Activated T-helper 9 cell treated with anti-CD3 and anti-CD28 coated beads, Interleukin-2, amount 50 U/mL, for 16 hours (primary cell): ENCODE results near the gene TRIM40.
"Not testable (repeated sequence)": the region's sequence is repeated elsewhere in the genome, so short reads cannot be mapped to it uniquely, and the experiment has no call there.

ENCODE experiments used
- DNase-seq: peaks from one replicate; pipeline ENCODE4 v3.0.0-alpha.2; 2020; ENCODE audit warnings: low read depth

TRIM40 gene

GRCh38 chr6:30163090-30163917 is 27.4 kb downstream of the TRIM40 start, which contains the start of gene TRIM15:
TSS of gene TRIM15 (plus strand) at chr6:30163546. CDS start at chr6:30163685, 139 bp downstream.
- DNase-seq = peak; percentile 34

- no peak for DNase-seq
Measured at GRCh38 chr6:30163918-30164654, 28.1 kb downstream of the TRIM40 start.

- no peak for DNase-seq
Measured at GRCh38 chr6:30164714-30165113, 28.8 kb downstream of the TRIM40 start.

- DNase-seq = not testable (repeated sequence)
Measured at GRCh38 chr6:30165238-30165637, 29.3 kb downstream of the TRIM40 start.

GRCh38 chr6:30167101-30167500 is 31.2 kb downstream of the TRIM40 start:
- DNase-seq = no peak

- no peak for DNase-seq
Measured at GRCh38 chr6:30168741-30169140, 32.8 kb downstream of the TRIM40 start.

GRCh38 chr6:30169658-30170614 is 34.0 kb downstream of the TRIM40 start:
- no peak for DNase-seq

GRCh38 chr6:30171677-30172471 is 35.9 kb downstream of the TRIM40 start:
- no peak for DNase-seq

- DNase-seq = no peak
Measured at GRCh38 chr6:30172681-30173080, 36.7 kb downstream of the TRIM40 start.

- no peak for DNase-seq
Measured at GRCh38 chr6:30175765-30176164, 39.8 kb downstream of the TRIM40 start.

GRCh38 chr6:30178837-30179236 is 42.9 kb downstream of the TRIM40 start:
- DNase-seq = no peak

GRCh38 chr6:30180145-30180544 is 44.2 kb downstream of the TRIM40 start:
- no peak for DNase-seq

- DNase-seq = no peak
Measured at GRCh38 chr6:30184417-30185031, 48.6 kb downstream of the TRIM40 start.

- DNase-seq = no peak
Measured at GRCh38 chr6:30185846-30186484, 50.0 kb downstream of the TRIM40 start.

- DNase-seq = no peak
Measured at GRCh38 chr6:30188541-30188940, 52.6 kb downstream of the TRIM40 start.

- no peak for DNase-seq
Measured at GRCh38 chr6:30192076-30192475, 56.1 kb downstream of the TRIM40 start.

GRCh38 chr6:30194797-30195690 is 59.1 kb downstream of the TRIM40 start:
- no peak for DNase-seq

GRCh38 chr6:30195951-30196350 is 60.0 kb downstream of the TRIM40 start:
- no peak for DNase-seq

GRCh38 chr6:30196376-30196775 is 60.4 kb downstream of the TRIM40 start:
- DNase-seq = no peak
